KMS-11 (cell line): ENCODE measurements around the gene SCN5A.

Experiments
- H2AFZ ChIP-seq: fragments of 200-600 bp; sonication (generic); 2 replicates; pipeline ENCODE4 v1.6.1; 2016; ENCODE audit warnings: antibody characterized with exemption, mixed run types, low read depth
- H3K27ac ChIP-seq: fragments of 200-600 bp; sonication (generic); 2 replicates; pipeline ENCODE4 v1.6.1; 2016; ENCODE audit warnings: mild to moderate bottlenecking, mixed run types
- H3K27me3 ChIP-seq: fragments of 200-600 bp; sonication (generic); 2 replicates; pipeline ENCODE4 v1.6.1; 2017; ENCODE audit warnings: mild to moderate bottlenecking, low read depth, mixed run types, moderate library complexity; ENCODE audit not compliant: insufficient read depth
- H3K36me3 ChIP-seq: fragments of 200-600 bp; sonication (generic); 2 replicates; pipeline ENCODE4 v1.6.1; 2017; ENCODE audit warnings: mild to moderate bottlenecking, mixed run types; ENCODE audit not compliant: insufficient read depth
- H3K4me1 ChIP-seq: fragments of 200-600 bp; sonication (generic); 2 replicates; pipeline ENCODE4 v1.6.1; 2016; ENCODE audit warnings: mild to moderate bottlenecking, low read depth, mixed run types; ENCODE audit not compliant: poor library complexity, severe bottlenecking
- H3K4me2 ChIP-seq: fragments of 200-600 bp; sonication (generic); 2 replicates; pipeline ENCODE4 v1.7.0; 2016; ENCODE audit warnings: mild to moderate bottlenecking, mixed run types
- H3K4me3 ChIP-seq: fragments of 200-600 bp; sonication (generic); IDR thresholded peaks from 2 replicates; pipeline ENCODE4 v1.6.1; 2017; ENCODE audit warnings: low read depth, low read length, mixed read lengths; ENCODE audit not compliant: insufficient read depth
- H3K79me2 ChIP-seq: fragments of 200-600 bp; sonication (generic); 2 replicates; pipeline ENCODE4 v1.6.1; 2016; ENCODE audit warnings: low read depth, mixed run types; ENCODE audit not compliant: insufficient read depth
- H3K9ac ChIP-seq: fragments of 200-600 bp; sonication (generic); 2 replicates; pipeline ENCODE4 v1.6.1; 2016; ENCODE audit warnings: mild to moderate bottlenecking, mixed run types
- H4K20me1 ChIP-seq: fragments of 200-600 bp; sonication (generic); 2 replicates; pipeline ENCODE4 v1.6.1; 2016; ENCODE audit warnings: mild to moderate bottlenecking, mixed run types; ENCODE audit not compliant: insufficient read depth
- TF ChIP-seq, protein P1 (sequence below): fragments of 200-600 bp; sonication (generic); conservative IDR thresholded peaks from 2 replicates; pipeline ENCODE4 v1.6.1; 2017; ENCODE audit warnings: low read depth, mild to moderate bottlenecking, antibody characterized with exemption, low read length, moderate library complexity, mixed read lengths

SCN5A gene

DNA sequence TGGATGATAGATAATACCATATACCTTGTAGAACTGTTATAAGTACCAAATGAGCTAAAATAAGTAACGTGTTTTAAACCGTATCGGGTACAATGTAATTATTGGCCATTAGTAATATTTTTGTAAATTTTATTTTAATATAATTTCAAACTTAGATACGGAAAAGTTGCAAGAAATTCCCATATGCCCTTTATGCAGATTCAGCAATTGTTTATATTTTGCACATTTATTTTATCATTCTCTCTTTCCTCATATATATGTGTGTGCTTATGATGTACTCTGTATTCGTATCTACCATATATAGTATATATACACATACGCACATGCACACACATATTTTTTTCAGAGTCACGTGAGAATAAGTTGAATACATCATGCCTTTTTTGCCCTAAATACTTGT, 114.9 kb downstream of the SCN5A start:
- no peaks in the 10 kb centered on the region for H3K79me2 ChIP-seq
- H2AFZ ChIP-seq: no peak overlapping the region
- no peaks in the 10 kb centered on the region for H3K4me1 ChIP-seq
- no peak overlapping the region for H3K4me2 ChIP-seq
- no peaks in the 10 kb centered on the region for H4K20me1 ChIP-seq
- H3K27ac ChIP-seq: no peak overlapping the region
- no peaks in the 10 kb centered on the region for H3K36me3 ChIP-seq
- no peak overlapping the region for H3K9ac ChIP-seq
- no peaks in the 10 kb centered on the region for H3K27me3 ChIP-seq
- no peak overlapping the region for H3K4me3 ChIP-seq
- TF ChIP-seq, protein P1, sequence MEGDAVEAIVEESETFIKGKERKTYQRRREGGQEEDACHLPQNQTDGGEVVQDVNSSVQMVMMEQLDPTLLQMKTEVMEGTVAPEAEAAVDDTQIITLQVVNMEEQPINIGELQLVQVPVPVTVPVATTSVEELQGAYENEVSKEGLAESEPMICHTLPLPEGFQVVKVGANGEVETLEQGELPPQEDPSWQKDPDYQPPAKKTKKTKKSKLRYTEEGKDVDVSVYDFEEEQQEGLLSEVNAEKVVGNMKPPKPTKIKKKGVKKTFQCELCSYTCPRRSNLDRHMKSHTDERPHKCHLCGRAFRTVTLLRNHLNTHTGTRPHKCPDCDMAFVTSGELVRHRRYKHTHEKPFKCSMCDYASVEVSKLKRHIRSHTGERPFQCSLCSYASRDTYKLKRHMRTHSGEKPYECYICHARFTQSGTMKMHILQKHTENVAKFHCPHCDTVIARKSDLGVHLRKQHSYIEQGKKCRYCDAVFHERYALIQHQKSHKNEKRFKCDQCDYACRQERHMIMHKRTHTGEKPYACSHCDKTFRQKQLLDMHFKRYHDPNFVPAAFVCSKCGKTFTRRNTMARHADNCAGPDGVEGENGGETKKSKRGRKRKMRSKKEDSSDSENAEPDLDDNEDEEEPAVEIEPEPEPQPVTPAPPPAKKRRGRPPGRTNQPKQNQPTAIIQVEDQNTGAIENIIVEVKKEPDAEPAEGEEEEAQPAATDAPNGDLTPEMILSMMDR: no peak

DNA sequence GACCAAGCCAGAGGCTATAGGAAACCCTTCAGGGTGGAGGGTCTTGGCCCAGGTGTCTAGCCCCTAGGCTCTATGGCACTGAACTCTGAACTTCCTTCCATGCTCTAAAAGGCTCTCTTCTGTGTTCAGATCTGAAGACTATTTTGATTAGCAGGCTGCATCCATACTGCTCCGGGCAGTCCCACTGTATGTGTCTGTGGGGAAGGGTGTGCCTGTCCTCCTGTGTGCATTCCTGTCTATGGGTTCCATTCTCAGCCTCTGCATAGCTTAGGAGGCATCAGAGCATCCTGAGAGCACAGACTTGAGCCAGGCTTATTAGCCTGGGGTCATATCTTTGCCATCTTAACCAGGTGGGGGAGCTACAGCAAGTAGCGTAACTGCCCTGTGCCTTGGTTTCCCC, 115.3 kb downstream of the SCN5A start:
- Histone ChIP-seq H3K4me2 (no peak overlapping the region), H2AFZ (no peak overlapping the region), H3K27me3 (no peaks in the 10 kb centered on the region), H3K27ac (no peak overlapping the region), H4K20me1 (no peaks in the 10 kb centered on the region), H3K9ac (no peak overlapping the region), H3K4me1 (no peaks in the 10 kb centered on the region), H3K4me3 (no peak overlapping the region), H3K36me3 (no peaks in the 10 kb centered on the region), H3K79me2 (no peaks in the 10 kb centered on the region)
- TF ChIP-seq, protein P1: no peak

DNA sequence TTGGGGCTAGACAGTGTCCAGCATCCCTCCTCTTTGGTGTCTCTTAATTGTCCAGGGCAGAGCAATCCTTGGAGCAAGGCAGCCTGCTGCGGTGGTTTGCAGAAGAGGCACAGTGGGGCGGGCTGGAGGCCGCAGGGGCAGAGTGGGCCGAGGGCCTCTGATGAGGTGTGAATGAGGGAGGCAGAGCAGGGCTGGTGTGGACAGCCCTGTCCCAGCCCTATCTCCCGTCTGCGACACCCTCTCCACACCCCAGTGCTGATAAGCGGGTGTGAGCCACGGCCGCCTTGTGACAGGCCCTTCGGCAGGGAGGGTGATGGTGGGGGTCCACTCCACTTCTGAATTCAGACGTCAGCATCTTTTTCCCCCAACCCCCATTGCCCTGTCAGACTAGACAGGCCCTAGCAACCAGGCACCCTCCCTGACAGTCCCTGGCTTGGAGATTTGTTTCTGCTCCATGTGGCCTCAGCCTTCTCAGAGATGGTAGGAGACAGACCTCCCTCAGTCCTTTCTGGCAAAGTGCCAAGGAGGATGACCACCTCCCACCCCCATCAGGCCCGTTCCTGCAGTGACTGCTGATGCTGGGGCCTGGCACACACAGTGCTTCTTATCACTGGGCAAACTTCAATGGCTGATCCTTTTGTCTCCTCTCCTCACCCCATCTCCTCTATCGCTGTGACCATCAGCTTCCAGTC, 116.1 kb downstream of the SCN5A start:
- H3K27ac ChIP-seq: no peak overlapping the region
- H4K20me1 ChIP-seq: no peaks in the 10 kb centered on the region
- TF ChIP-seq, protein P1: no peak
- no peak overlapping the region for H3K4me2 ChIP-seq
- no peak overlapping the region for H3K4me3 ChIP-seq
- H3K36me3 ChIP-seq: no peaks in the 10 kb centered on the region
- H3K9ac ChIP-seq: no peak overlapping the region
- no peaks in the 10 kb centered on the region for H3K27me3 ChIP-seq
- H2AFZ ChIP-seq: no peak overlapping the region
- H3K79me2 ChIP-seq: no peaks in the 10 kb centered on the region
- H3K4me1 ChIP-seq: no peaks in the 10 kb centered on the region

DNA sequence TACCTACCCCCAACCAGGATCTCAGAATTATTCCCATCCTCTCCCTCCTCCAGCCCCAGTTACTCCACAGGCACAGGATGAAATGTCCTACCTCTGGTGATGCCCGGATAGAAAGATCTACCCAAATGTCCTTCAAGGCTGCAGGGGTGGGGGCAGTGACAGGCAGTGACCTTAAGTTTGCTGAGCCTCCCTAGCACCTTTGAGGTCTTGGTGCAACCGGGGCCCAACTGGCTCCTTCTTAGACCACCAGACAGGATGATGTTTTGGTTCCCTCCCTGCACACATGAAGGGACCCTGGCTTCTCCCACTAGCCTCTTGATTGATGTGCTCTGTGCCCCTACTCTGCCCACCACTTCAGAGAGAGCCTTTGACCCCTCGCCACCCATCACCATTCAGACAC, 117.0 kb downstream of the SCN5A start:
- no peak overlapping the region for H3K4me3 ChIP-seq
- H3K79me2 ChIP-seq: no peaks in the 10 kb centered on the region
- no peaks in the 10 kb centered on the region for H3K36me3 ChIP-seq

More for the DNA sequence above, 117.0 kb downstream of the SCN5A start:
- no peak overlapping the region for H2AFZ ChIP-seq
- TF ChIP-seq, protein P1: no peak
- no peaks in the 10 kb centered on the region for H3K4me1 ChIP-seq
- H3K27me3 ChIP-seq: no peaks in the 10 kb centered on the region
- no peak overlapping the region for H3K9ac ChIP-seq
- no peak overlapping the region for H3K27ac ChIP-seq
- no peak overlapping the region for H3K4me2 ChIP-seq
- H4K20me1 ChIP-seq: no peaks in the 10 kb centered on the region
